RPMI8226 (cell line): ENCODE data around the gene UNC5CL.

Source experiments
- DNase-seq: peaks from one replicate; pipeline ENCODE4 v3.0.0-alpha.2; 2015

Gene UNC5CL, protein sequence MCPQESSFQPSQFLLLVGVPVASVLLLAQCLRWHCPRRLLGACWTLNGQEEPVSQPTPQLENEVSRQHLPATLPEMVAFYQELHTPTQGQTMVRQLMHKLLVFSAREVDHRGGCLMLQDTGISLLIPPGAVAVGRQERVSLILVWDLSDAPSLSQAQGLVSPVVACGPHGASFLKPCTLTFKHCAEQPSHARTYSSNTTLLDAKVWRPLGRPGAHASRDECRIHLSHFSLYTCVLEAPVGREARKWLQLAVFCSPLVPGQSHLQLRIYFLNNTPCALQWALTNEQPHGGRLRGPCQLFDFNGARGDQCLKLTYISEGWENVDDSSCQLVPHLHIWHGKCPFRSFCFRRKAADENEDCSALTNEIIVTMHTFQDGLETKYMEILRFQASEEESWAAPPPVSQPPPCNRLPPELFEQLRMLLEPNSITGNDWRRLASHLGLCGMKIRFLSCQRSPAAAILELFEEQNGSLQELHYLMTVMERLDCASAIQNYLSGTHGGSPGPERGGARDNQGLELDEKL

DNA sequence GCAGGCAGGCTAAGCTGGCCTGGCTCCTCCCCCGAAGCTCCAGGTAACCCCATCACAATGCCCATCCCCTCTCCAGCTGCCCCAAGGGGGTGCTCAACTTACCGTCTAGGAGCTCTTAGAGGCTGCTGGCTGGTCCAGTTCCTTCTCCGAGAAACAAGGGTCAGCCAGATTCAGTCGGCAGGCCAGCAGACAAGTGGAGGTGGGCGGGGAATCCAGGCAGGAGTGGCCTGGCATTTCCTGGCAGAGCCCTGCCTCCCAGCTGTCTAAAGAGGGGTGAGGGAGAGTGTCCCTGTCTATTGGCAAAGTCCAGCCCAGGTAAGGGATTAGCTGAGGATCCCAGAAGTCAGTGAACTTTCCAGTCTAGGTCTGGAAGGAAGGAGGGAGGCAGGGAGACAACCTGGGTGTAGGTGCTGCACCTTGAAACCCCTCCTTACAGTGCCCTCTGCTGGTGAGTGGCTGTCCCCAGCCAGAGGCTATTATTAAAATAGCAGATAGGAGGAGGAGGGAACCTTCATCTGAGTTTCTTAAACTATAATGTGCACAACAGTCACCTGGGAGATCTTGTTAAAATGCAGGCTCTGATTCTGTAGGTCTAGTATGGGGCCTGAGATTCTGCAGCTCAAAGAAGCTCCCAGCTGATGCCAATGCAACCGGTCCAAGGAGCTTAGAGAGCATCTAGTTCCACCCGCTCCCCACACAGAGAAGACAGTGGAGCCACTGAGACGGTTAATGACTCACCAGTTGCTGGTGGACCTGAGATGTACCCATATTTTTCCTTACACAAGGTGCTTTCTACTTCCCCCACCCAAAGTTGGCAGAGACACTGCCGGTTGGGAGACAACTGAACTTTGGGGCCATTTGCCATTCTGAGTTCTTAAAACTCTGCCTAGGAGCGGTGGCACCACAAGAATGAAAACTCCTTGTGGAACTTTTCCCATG, at the start of gene UNC5CL:
UNC5CL (minus strand) TSS at position 162 of the 939 bp plus-strand sequence. CDS start 4,147 bp downstream, outside the sequence.
- peak; percentile 67 for DNase-seq

- no peak for DNase-seq
These were observed 49.4 kb upstream of the UNC5CL start for GRCh38 chr6:41088451-41088850.

DNA sequence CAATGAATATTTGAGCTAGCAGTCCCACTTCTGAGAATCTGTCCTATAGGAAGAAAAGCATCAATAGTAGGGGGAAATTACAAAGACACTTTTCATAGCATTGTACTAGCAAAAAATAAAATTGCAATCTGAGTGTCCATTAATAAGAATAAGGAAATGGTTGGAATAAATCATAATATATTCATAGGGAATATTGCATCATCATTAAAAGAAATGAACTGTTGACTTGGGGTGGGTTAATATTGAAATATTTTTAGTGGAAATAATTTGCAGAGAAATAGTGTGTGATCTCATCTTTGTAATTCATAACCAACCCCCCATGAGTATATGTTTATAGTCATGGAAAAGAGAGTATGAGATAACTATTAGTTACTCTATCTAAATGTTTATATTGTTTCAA, 46.2 kb upstream of the UNC5CL start:
- no peak for DNase-seq

- DNase-seq, result no peak
These were observed 44.1 kb upstream of the UNC5CL start for GRCh38 chr6:41083072-41083471.

GRCh38 chr6:41080621-41081020, 41.6 kb upstream of the UNC5CL start:
- DNase-seq, result no peak

- no peak for DNase-seq
These were observed 40.1 kb upstream of the UNC5CL start for GRCh38 chr6:41079080-41079479.

- DNase-seq, result no peak
These were observed 39.1 kb upstream of the UNC5CL start for GRCh38 chr6:41078101-41078500.

GRCh38 chr6:41077536-41077935, 38.5 kb upstream of the UNC5CL start:
- no peak for DNase-seq

DNA sequence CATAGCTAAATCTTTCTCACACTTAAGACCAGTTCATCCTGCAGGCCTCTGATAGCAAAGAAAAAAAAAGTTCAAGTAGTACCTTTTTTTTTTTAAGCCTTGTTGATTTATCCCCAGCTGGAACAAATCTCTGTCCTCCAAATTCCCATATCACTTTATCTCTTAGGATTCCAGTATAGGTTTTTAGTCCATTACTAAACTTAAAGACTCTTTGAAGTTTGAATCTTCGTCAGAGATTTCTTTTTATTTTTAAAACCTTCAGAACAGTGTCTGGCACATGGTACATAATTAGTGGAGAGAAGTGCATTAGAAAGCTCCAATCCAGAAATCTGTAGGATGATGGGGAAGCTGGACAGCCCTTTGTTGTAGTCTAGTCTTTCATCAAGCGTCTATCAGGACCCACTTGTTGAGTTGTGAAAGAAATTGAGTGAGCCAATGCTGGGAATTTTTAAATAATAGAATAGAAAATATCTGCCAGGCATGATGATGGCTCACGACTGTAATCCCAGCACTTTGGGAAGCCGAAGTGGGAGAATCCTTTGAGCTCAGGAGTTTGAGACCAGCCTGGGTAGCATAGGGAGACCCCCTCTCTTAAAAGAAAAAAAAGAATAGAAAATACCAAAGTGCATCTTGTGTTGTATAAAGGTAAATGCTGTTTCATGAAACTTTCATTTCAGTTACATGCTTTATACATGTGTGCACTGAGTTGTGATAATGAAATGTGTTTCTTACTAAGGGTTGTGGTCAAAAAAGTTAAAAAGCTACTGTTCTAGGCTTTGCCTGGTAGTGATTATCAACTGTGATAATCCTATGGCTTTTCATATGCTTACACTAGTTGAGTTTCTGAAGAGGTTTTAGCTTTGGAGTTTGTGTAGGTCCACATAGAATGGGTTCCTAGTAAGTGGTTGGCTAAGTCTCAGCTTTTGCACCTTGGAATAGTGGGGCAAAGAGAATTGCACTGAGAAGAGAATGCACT, 36.9 kb upstream of the UNC5CL start:
- no peak for DNase-seq

DNA sequence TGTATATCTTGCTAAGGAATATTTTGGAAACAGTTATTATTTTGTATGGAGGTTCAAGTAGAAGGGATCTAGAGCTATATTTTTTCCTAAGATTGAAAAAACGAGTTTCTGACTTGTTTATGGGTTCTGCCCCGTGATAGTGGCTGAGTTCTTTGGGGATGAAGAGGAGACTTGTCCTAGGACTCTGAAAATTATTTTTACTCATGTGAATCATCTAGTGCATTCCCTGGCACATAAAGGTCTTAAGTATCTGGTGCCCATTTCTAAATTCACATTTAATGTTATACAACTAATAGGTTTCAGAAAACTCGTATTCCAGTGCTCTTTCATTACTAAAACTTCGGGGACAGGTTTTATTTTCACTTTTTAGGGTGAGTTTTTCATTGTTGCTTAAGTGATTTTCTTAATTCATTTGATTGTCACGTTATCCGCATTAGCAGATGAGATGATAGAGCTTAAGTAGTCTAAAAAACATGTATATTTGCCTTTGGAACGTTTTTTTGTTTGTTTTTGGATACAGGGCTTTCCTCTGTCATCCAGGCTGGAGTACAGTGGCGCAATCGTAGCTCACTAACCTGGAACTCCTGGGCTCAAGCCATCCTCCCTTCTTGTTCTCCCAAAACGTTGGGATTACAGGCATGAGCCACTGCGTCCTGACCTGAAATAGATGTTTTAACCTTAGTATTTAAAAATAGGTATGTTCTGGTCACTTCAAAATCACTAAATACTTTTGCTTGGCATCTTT, 35.8 kb upstream of the UNC5CL start:
- DNase-seq, result no peak

DNA sequence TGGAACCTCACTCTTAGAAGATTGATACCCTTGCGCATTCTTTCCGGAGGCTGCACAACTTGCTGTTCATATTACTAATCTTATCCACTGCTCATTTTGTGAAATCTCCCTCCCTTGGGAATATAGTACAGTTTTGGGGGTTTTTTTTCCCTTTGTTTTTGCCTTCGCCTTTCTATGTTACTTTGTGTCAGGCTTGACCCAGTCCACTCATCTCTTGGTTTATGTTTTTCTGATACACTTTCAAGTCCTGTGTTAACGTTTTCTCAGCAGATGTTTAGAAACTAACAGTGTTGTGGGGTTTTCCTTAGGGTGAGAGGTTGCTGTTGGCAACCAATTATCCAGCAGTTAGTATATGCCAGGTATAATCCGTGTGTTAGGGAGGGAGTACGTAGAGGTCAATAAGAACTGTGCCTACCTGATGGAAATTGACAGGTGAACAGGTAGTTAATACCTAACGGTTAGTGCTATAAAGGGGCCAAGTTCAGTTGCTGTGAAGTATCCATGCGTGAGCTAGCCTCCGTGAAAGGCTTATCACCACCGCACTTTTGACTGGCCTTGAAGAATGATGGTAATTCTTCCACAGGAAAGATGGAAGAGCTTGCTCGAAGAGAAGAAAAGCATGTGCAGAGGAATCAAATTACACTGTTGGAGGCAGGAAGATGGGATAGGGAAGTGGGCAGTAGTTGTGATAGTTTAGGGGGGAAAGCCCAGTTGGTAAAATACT, 35.1 kb upstream of the UNC5CL start:
- peak; percentile 11 for DNase-seq

GRCh38 chr6:41073203-41073967, 34.4 kb upstream of the UNC5CL start:
- peak; percentile 86 for DNase-seq

DNA sequence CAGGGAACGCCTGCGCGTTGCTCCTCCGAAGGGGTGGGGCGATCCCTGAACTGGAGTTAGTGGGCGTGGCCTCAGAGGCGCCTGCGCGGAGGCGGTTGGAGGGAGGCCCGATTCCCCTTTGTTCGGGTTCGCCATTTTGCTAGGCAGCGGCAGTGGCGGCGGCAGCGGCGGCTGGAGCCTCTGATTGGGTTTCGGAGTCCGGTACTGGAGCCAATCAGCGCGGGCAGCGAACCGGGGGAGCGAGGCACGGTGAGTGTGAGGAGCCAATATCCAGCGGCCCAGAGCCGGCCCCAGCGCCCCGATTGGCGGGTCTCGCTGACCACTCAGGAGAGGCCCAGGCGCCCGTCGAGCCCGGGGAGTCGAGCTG, 33.8 kb upstream of the UNC5CL start, which contains the start of gene NFYA:
NFYA (plus strand) TSS at position 139 of the 367 bp plus-strand sequence. CDS start 6,116 bp downstream, outside the sequence.
- DNase-seq, result no peak

- peak; percentile 99 for DNase-seq
These were observed 33.2 kb upstream of the UNC5CL start, which contains the start of gene OARD1 for GRCh38 chr6:41071923-41072835. Gene OARD1, minus strand, starts transcription at chr6:41072356. Its CDS starts 722 bp downstream, at chr6:41071634.

DNA sequence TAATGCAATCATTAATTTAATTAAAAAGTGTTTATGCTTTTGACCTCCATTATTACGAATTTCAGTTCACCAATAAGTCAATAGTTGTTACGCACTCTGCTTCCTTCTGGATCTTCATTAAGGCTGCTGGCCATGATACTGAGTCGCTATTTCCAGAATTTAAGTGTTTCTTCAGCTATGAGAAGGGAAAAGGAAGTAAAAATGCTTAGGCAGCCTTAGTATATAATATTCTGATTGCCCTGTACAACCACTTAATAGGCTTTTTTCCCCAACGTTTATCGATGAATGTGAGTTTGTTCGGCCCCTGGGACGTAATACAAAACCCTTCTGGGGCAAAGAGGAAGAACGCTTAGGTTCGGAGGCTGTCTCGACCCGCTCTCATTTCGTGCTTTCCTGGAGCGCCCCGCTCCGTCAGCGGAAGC, 32.5 kb upstream of the UNC5CL start:
- no peak for DNase-seq

DNA sequence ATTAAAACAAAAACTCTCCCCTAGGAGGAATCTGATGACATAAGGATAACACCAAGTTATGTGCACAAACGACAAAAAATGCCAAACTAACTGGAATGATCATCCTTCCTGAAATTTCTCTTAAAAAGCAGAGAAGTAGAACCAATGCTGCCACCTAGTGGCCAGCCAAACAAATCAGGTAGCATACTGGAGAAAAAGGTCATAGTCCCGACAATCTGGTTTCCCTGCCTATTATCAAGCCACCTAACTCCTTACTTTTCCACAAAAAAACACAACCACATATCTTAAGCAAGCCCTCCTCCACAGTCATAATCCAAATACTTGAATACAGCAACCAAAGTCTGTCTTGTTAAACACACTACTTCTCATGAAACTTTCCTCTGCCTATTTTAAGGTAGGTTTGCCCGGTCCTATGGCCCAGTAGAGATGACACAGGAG, 27.9 kb upstream of the UNC5CL start:
- DNase-seq, result peak; percentile 64

DNA sequence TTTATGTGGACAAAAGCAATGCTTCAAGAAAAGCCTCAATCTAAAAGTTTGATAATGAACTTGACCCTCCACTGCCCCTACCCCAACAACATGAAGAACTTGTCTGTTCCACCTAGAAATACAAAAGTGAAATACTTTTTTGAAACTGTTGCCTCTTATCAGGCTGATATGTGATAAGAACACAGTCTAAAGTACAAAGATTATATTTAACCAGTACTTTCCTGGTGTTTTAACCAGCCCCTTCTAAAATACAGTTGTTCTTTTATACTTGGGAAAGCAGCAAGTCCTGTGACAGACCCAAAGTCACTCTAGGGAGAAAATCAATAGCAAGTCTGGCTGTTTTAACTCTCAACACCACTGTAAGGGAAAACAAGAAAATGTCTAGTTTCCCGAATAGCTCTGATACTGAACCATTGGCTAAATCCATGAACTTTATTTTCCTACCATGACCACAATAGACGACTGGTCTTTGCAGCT, 26.6 kb upstream of the UNC5CL start:
- DNase-seq, result no peak

GRCh38 chr6:41064841-41065240, 25.8 kb upstream of the UNC5CL start:
- DNase-seq, result no peak
